Gastrocnemius medialis (tissue), 4 donors: ENCODE data around the gene SNAPC4.

Source experiments
- CTCF ChIP-seq, 5 experiments: fragments of 450-650 bp in 3 of 5; fragments of 200-600 bp in 2 of 5; sonication (generic) in 2 of 5; IDR thresholded peaks in 4 of 5; conservative IDR thresholded peaks in 1 of 5; 1 replicate in 4 of 5; 2 replicates in 1 of 5; pipeline ENCODE4 v1.5.1; 2016 to 2019; ENCODE audit warnings: antibody characterized with exemption in 5 of 5, mild to moderate bottlenecking in 3 of 5, moderate library complexity in 3 of 5
- POLR2A ChIP-seq, 2 donors: fragments of 450-650 bp; IDR thresholded peaks; one replicate each; pipeline ENCODE4 v1.6.1; 2017; ENCODE audit warnings: antibody characterized with exemption in 2 of 2, mild to moderate bottlenecking in 2 of 2, moderate library complexity in 2 of 2

DNA sequence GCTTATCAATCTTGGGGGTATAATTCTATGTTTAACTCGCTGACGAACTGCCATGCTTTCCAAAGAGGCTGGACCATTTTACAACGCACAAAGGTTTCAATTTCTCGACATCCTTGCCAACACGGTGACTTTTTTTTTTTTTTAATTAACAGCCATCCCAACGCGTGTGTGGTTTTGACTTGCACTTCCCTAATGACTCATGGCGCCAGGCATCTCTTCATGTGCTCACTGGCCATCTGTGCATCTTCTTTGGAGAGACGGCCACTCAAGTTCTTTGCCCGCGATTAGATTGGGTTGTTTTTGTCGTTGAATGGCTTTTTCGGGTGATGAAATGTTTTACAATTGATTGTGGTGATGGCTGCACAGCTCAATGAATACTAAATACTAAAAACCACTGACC lies 14.0 kb downstream of the SNAPC4 start:
- TF ChIP-seq CTCF (IDR thresholded peaks at IDR 0.05 in 4 of 5, conservative IDR thresholded peaks at IDR 0.05 in 1 of 5) (no peak), POLR2A (IDR thresholded peaks at IDR 0.05) (no peak)
